ENCODE measurements around the gene CAMK2G. TPM values are rescaled to one million over a fixed set of nuclear protein-coding genes. Genes with fewer than 3 reads are reported as not detected.

CAMK2G gene
- total RNA-seq, 3 donors from 2014 or later (not counting 1 experiment from before 2014, with no cell fraction given) = 53.6 to 73.8 (median 62.3) TPM

GRCh38 chr10:73841526-73842285, 32.6 kb downstream of the CAMK2G start:
- H3K4me3 Mint-ChIP-seq = no peak overlapping the region
- H3K27me3 Mint-ChIP-seq (ENCODE audit: low read depth in 2 of 2) = no peaks in the 10 kb centered on the region
- Histone ChIP-seq H3K27ac (ENCODE audit: low read length) (no peak overlapping the region), H3K4me1 (ENCODE audit: control insufficient read depth, insufficient read depth, low read length) (no peaks in the 10 kb centered on the region), H3K27me3 (ENCODE audit: control insufficient read depth, insufficient read depth, low read length) (no peaks in the 10 kb centered on the region), H3K36me3 (ENCODE audit: control insufficient read depth, insufficient read depth, low read length) (peaks cover 72% of the 10 kb centered on the region), H3K4me3 (ENCODE audit: low read length) (no peak overlapping the region), H3K9me3 (ENCODE audit: control insufficient read depth, insufficient read depth, low read length) (no peaks in the 10 kb centered on the region)
- no peak for TF ChIP-seq CTCF (IDR thresholded peaks at IDR 0.05)
- H3K9me3 Mint-ChIP-seq = no peaks in the 10 kb centered on the region
- intact Hi-C loops (cut with micrococcal nuclease) = no loop called here
- no peak for DNase-seq
- peaks cover 9% of the 10 kb centered on the region for H3K36me3 Mint-ChIP-seq
- WGBS (ENCODE audit: insufficient coverage) = 93% methylated on average over 9 of the region's 9 CpGs
- H3K27ac Mint-ChIP-seq = no peak overlapping the region
- H3K4me1 Mint-ChIP-seq = no peaks in the 10 kb centered on the region
- ATAC-seq = no peak

GRCh38 chr10:73841061-73841421, 33.3 kb downstream of the CAMK2G start:
- no peak overlapping the region for H3K27ac ChIP-seq (ENCODE audit: low read length)
- H3K36me3 Mint-ChIP-seq = peaks cover 2% of the 10 kb centered on the region
- DNase-seq = no peak
- no peak overlapping the region for H3K4me3 ChIP-seq (ENCODE audit: low read length)
- no peaks in the 10 kb centered on the region for H3K9me3 ChIP-seq (ENCODE audit: control insufficient read depth, insufficient read depth, low read length)
- intact Hi-C loops (cut with micrococcal nuclease) = no loop called here
- H3K27me3 Mint-ChIP-seq (ENCODE audit: low read depth in 2 of 2) = no peaks in the 10 kb centered on the region
- H3K27me3 ChIP-seq (ENCODE audit: control insufficient read depth, insufficient read depth, low read length) = no peaks in the 10 kb centered on the region
- H3K4me3 Mint-ChIP-seq = no peak overlapping the region
- H3K36me3 ChIP-seq (ENCODE audit: control insufficient read depth, insufficient read depth, low read length) = peaks cover 69% of the 10 kb centered on the region
- no peaks in the 10 kb centered on the region for H3K4me1 Mint-ChIP-seq
- no peaks in the 10 kb centered on the region for H3K9me3 Mint-ChIP-seq
- no peak for ATAC-seq
- no peak for TF ChIP-seq CTCF (IDR thresholded peaks at IDR 0.05)
- H3K27ac Mint-ChIP-seq = no peak overlapping the region
- no peaks in the 10 kb centered on the region for H3K4me1 ChIP-seq (ENCODE audit: control insufficient read depth, insufficient read depth, low read length)
- WGBS (ENCODE audit: insufficient coverage) = 98% methylated on average over 7 of the region's 9 CpGs

- no peak for ATAC-seq
- Mint-ChIP-seq H3K27me3 (ENCODE audit: low read depth in 2 of 2) (no peaks in the 10 kb centered on the region), H3K4me1 (no peaks in the 10 kb centered on the region), H3K9me3 (no peaks in the 10 kb centered on the region), H3K36me3 (no peaks in the 10 kb centered on the region), H3K4me3 (no peak overlapping the region), H3K27ac (no peak overlapping the region)
- TF ChIP-seq CTCF (IDR thresholded peaks at IDR 0.05) = no peak
- Histone ChIP-seq H3K27ac (ENCODE audit: low read length) (no peak overlapping the region), H3K9me3 (ENCODE audit: control insufficient read depth, insufficient read depth, low read length) (no peaks in the 10 kb centered on the region), H3K4me1 (ENCODE audit: control insufficient read depth, insufficient read depth, low read length) (no peaks in the 10 kb centered on the region), H3K36me3 (ENCODE audit: control insufficient read depth, insufficient read depth, low read length) (peaks cover 70% of the 10 kb centered on the region), H3K27me3 (ENCODE audit: control insufficient read depth, insufficient read depth, low read length) (no peaks in the 10 kb centered on the region), H3K4me3 (ENCODE audit: low read length) (no peak overlapping the region)
- no peak for DNase-seq
- WGBS (ENCODE audit: insufficient coverage) = 97% methylated on average over 13 of the region's 13 CpGs
- intact Hi-C loops (cut with micrococcal nuclease) = no loop called here
Observed at GRCh38 chr10:73840403-73841060, 33.8 kb downstream of the CAMK2G start.
